HCT116 (cell line): ENCODE data around the gene CLEC16A. TPM values are rescaled to one million over a fixed set of nuclear protein-coding genes. Genes with fewer than 3 reads are reported as not detected.
A peak's percentile ranks its signal among the peaks of the same experiment; 100 is the strongest.

Experiments
- ATAC-seq: fragments of 200-7000 bp; cut with Tn5 transposase; 2 replicates; pipeline ENCODE4 v1.9.1; 2020; ENCODE audit warnings: mild to moderate bottlenecking, moderate library complexity
- BruUV-seq: library from RNA; stranded (reverse); fragments of 400-500 nt; replicated peaks from 2 replicates; lab custom pipeline; 2021; lab: Mats Ljungman, UMichigan
- CTCF ChIA-PET: fragments of 300-600 bp; sonication (Branson Sonifier 250); formaldehyde crosslinking; loops from one replicate; lab custom pipeline; 2021; ENCODE audit warnings: antibody characterized with exemption; lab: Charles Lee
- POLR2A ChIA-PET: fragments of 300-600, 350-600 bp; sonication (Branson Sonifier 250); formaldehyde crosslinking; loops from one replicate; lab custom pipeline; 2021; ENCODE audit warnings: antibody characterized with exemption; lab: Charles Lee
- RAD21 ChIA-PET, 2 experiments: fragments of 300-600 bp; sonication (Branson Sonifier 250); formaldehyde crosslinking; loops; one replicate each; lab custom pipeline; 2023; ENCODE audit warnings: low total read pairs in 2 of 2; ENCODE audit not compliant: uncharacterized antibody in 2 of 2, unreplicated experiment in 2 of 2, low non-redundant PET in 1 of 2; lab: Charles Lee
- DNase-seq: peaks from one replicate; pipeline ENCODE4 v3.0.0-alpha.2; 2010; ENCODE audit warnings: low read depth, low spot score
- H2AFZ ChIP-seq: fragments of 200-600 bp; shearing (Covaris generic), sonication (generic); 2 replicates; pipeline ENCODE4 v1.6.1; 2017; ENCODE audit warnings: low read depth, mixed run types, mixed read lengths, antibody characterized with exemption, low read length; ENCODE audit not compliant: poor library complexity, severe bottlenecking
- H3K27ac ChIP-seq: 2 replicates; pipeline ENCODE4 v1.5.1; 2012; ENCODE audit warnings: low read depth, low read length
- H3K27me3 ChIP-seq: fragments of 200-600 bp; sonication (generic); 2 replicates; pipeline ENCODE4 v1.6.1; 2016; ENCODE audit warnings: mixed run types, low read length, mixed read lengths; ENCODE audit not compliant: insufficient read depth
- H3K36me3 ChIP-seq, 2 experiments: fragments of 200-500 bp in 1 of 2; fragments of 200-600 bp in 1 of 2; sonication (Bioruptor generic) in 1 of 2; sonication (generic) in 1 of 2; 2 replicates each; pipeline versions ENCODE4 v1.5.1 to v1.6.1; 2014 to 2016; ENCODE audit warnings: low read length in 2 of 2, inconsistent platforms in 1 of 2, mixed read lengths in 1 of 2, mixed run types in 1 of 2; ENCODE audit not compliant: insufficient read depth in 2 of 2, control insufficient read depth in 1 of 2
- H3K4me1 ChIP-seq, 2 experiments: fragments of 200-600 bp in 1 of 2; sonication (generic) in 1 of 2; 2 replicates each; pipeline versions ENCODE4 v1.5.1 to v1.6.1; 2012 to 2017; ENCODE audit warnings: low read length in 2 of 2, inconsistent platforms in 1 of 2, mild to moderate bottlenecking in 1 of 2, mixed read lengths in 1 of 2, mixed run types in 1 of 2, moderate library complexity in 1 of 2; ENCODE audit not compliant: insufficient read depth in 2 of 2, control insufficient read depth in 1 of 2
- H3K4me2 ChIP-seq: fragments of 200-600 bp; sonication (generic); 2 replicates; pipeline ENCODE4 v1.6.1; 2017; ENCODE audit warnings: mixed run types, low read length, mixed read lengths
- H3K4me3 ChIP-seq, 2 experiments: fragments of 200-600 bp in 1 of 2; sonication (generic) in 1 of 2; replicated peaks in 1 of 2; 2 replicates each; pipeline ENCODE4 v1.5.1; 2011 to 2016; ENCODE audit warnings: low read length in 2 of 2, control low read depth in 1 of 2, low read depth in 1 of 2, mild to moderate bottlenecking in 1 of 2, mixed read lengths in 1 of 2, mixed run types in 1 of 2
- H3K79me2 ChIP-seq: fragments of 200-600 bp; sonication (generic); 2 replicates; pipeline ENCODE4 v1.6.1; 2017; ENCODE audit warnings: mild to moderate bottlenecking, mixed run types, low read length, moderate library complexity, mixed read lengths; ENCODE audit not compliant: insufficient read depth
- H3K9ac ChIP-seq: fragments of 200-600 bp; sonication (generic); 2 replicates; pipeline ENCODE4 v1.6.1; 2016; ENCODE audit warnings: low read length, mixed read lengths
- H3K9me2 ChIP-seq: fragments of 200-600 bp; sonication (generic), shearing (Covaris generic); 2 replicates; pipeline ENCODE4 v1.6.1; 2017; ENCODE audit warnings: mixed run types, mild to moderate bottlenecking, moderate library complexity; ENCODE audit not compliant: insufficient read depth
- H3K9me3 ChIP-seq, 2 experiments: fragments of 200-500 bp in 1 of 2; fragments of 200-600 bp in 1 of 2; sonication (Bioruptor generic) in 1 of 2; sonication (generic) in 1 of 2; 2 replicates each; pipeline ENCODE4 v1.6.1; 2014 to 2017; ENCODE audit warnings: low read length in 2 of 2, mixed read lengths in 2 of 2, inconsistent platforms in 1 of 2, low read depth in 1 of 2, mild to moderate bottlenecking in 1 of 2, mixed run types in 1 of 2, moderate library complexity in 1 of 2; ENCODE audit not compliant: control insufficient read depth in 1 of 2, insufficient read depth in 1 of 2
- H4K20me1 ChIP-seq: fragments of 200-600 bp; sonication (generic), shearing (Covaris generic); 2 replicates; pipeline ENCODE4 v1.6.1; 2017; ENCODE audit warnings: mixed run types, mild to moderate bottlenecking, moderate library complexity; ENCODE audit not compliant: insufficient read depth
- EGR1 ChIP-seq: IDR thresholded peaks from 2 replicates; pipeline ENCODE4 v1.6.1; 2012; ENCODE audit warnings: low read depth
- EZH2 ChIP-seq: fragments of 200-600 bp; sonication (generic); IDR thresholded peaks from 2 replicates; pipeline ENCODE4 v1.6.1; 2017; ENCODE audit warnings: antibody characterized with exemption, mixed run types
- EZH2phosphoT487 ChIP-seq: fragments of 200-600 bp; IDR thresholded peaks from 2 replicates; pipeline ENCODE4 v1.6.1; 2018; ENCODE audit warnings: antibody characterized with exemption, borderline replicate concordance
- FOSL1 ChIP-seq: IDR thresholded peaks from 2 replicates; pipeline ENCODE4 v1.6.1; 2012; ENCODE audit warnings: low read depth
- ZFX ChIP-seq: fragments of 450-650 bp; IDR thresholded peaks from 2 replicates; pipeline ENCODE4 v1.6.1; 2017
- intact Hi-C: fragments of 100-400 bp; cut with micrococcal nuclease; formaldehyde crosslinking; loops from 2 replicates; pipeline ENCODE4 v1.10.0; 2022
- total RNA-seq: library from RNA; stranded (reverse); gene quantifications from one replicate; pipeline ENCODE4 v1.2.1, GENCODE V29; 2021; ENCODE audit not compliant: unreplicated experiment
- TF ChIP-seq, protein P1 (sequence below): IDR thresholded peaks from 2 replicates; pipeline ENCODE4 v1.6.1; 2011; ENCODE audit warnings: mild to moderate bottlenecking, low read length, moderate library complexity; ENCODE audit not compliant: insufficient replicate concordance; ENCODE audit errors: extremely low read depth
- TF ChIP-seq, protein P2 (sequence below): IDR thresholded peaks from 2 replicates; pipeline ENCODE4 v1.6.1; 2012
- TF ChIP-seq, protein P3 (sequence below), 3 experiments: fragments of 200-600 bp in 1 of 3; sonication (generic) in 1 of 3; IDR thresholded peaks in 2 of 3; conservative IDR thresholded peaks in 1 of 3; 2 replicates each; pipeline ENCODE4 v1.5.1; 2012 to 2017; ENCODE audit warnings: low read depth in 2 of 3, low read length in 2 of 3, antibody characterized with exemption in 1 of 3, borderline replicate concordance in 1 of 3, control low read depth in 1 of 3, mild to moderate bottlenecking in 1 of 3, mixed read lengths in 1 of 3, mixed run types in 1 of 3, moderate library complexity in 1 of 3; ENCODE audit not compliant: insufficient read depth in 1 of 3

The CLEC16A gene
- total RNA-seq, 1 experiment from 2014 or later = 18.0 TPM

DNA sequence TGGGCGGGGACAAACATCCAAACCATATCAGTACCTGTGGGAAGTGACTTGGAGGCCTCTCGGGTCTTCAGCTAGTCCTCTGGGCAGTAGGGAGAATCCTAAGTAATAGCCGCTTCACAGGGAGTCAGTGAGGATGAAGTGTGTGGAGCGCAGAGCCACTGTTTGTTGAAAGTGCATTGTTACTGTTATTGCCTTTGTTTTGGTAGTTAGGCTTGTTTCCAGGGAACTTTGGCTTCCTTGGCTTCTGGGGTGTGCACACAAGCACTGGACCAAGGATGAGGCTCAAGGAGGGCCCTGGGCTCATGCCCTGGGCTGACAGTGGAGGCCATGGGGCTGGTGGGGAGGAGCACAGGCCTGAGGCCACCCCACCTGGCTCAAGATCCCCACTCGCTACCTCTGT, 141.6 kb downstream of the CLEC16A start:
- CTCF ChIA-PET = no interaction called here
- RAD21 ChIA-PET = no interaction called here
- H3K4me3 ChIP-seq = no peak overlapping the region
- H4K20me1 ChIP-seq = no peaks in the 10 kb centered on the region
- H3K9me2 ChIP-seq = no peaks in the 10 kb centered on the region
- H3K9me3 ChIP-seq = no peaks in the 10 kb centered on the region
- H3K79me2 ChIP-seq = no peaks in the 10 kb centered on the region
- no peaks in the 10 kb centered on the region for H3K36me3 ChIP-seq
- H3K27ac ChIP-seq = no peak overlapping the region
- intact Hi-C loops = no loop called here
- no TSS peak for BruUV-seq
- 0 out of 2 replicates have a peak overlapping the region, but pooled peaks have one; percentile 9 for H3K9ac ChIP-seq
- no peak for DNase-seq
- 0 out of 2 replicates have a peak overlapping the region, but pooled peaks have one; percentile 74 for H3K4me2 ChIP-seq
- TF ChIP-seq FOSL1 (no peak), EZH2 (no peak), ZFX (no peak), EGR1 (no peak), EZH2phosphoT487 (no peak)
- TF ChIP-seq, protein P1, sequence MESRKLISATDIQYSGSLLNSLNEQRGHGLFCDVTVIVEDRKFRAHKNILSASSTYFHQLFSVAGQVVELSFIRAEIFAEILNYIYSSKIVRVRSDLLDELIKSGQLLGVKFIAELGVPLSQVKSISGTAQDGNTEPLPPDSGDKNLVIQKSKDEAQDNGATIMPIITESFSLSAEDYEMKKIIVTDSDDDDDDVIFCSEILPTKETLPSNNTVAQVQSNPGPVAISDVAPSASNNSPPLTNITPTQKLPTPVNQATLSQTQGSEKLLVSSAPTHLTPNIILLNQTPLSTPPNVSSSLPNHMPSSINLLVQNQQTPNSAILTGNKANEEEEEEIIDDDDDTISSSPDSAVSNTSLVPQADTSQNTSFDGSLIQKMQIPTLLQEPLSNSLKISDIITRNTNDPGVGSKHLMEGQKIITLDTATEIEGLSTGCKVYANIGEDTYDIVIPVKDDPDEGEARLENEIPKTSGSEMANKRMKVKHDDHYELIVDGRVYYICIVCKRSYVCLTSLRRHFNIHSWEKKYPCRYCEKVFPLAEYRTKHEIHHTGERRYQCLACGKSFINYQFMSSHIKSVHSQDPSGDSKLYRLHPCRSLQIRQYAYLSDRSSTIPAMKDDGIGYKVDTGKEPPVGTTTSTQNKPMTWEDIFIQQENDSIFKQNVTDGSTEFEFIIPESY = no peak
- TF ChIP-seq, protein P2, sequence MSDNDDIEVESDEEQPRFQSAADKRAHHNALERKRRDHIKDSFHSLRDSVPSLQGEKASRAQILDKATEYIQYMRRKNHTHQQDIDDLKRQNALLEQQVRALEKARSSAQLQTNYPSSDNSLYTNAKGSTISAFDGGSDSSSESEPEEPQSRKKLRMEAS = no peak
- TF ChIP-seq, protein P3, sequence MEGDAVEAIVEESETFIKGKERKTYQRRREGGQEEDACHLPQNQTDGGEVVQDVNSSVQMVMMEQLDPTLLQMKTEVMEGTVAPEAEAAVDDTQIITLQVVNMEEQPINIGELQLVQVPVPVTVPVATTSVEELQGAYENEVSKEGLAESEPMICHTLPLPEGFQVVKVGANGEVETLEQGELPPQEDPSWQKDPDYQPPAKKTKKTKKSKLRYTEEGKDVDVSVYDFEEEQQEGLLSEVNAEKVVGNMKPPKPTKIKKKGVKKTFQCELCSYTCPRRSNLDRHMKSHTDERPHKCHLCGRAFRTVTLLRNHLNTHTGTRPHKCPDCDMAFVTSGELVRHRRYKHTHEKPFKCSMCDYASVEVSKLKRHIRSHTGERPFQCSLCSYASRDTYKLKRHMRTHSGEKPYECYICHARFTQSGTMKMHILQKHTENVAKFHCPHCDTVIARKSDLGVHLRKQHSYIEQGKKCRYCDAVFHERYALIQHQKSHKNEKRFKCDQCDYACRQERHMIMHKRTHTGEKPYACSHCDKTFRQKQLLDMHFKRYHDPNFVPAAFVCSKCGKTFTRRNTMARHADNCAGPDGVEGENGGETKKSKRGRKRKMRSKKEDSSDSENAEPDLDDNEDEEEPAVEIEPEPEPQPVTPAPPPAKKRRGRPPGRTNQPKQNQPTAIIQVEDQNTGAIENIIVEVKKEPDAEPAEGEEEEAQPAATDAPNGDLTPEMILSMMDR (IDR thresholded peaks at IDR 0.05 in 2 of 3, conservative IDR thresholded peaks at IDR 0.05 in 1 of 3; ENCODE audit: borderline replicate concordance in 1 of 3, insufficient read depth in 1 of 3, low read depth in 2 of 3, low read length in 2 of 3) = no peak
- no peaks in the 10 kb centered on the region for H3K27me3 ChIP-seq
- POLR2A ChIA-PET = no interaction called here
- H3K4me1 ChIP-seq = peaks cover 71 to 81% of the 10 kb centered on the region in 2 experiments
- ATAC-seq = no peak
- no peak overlapping the region for H2AFZ ChIP-seq
